Fibroblast of lung (primary cell): ENCODE results near the gene MBNL2.

Experiments used
- CTCF ChIP-seq, 2 donors: IDR thresholded peaks in 1 of 2; conservative IDR thresholded peaks in 1 of 2; 1 replicate in 1 of 2; 2 replicates in 1 of 2; pipeline ENCODE4 v1.5.1; 2011 to 2012; ENCODE audit warnings: low read length in 2 of 2, control low read depth in 1 of 2, inconsistent platforms in 1 of 2, low read depth in 1 of 2, mild to moderate bottlenecking in 1 of 2
- EZH2 ChIP-seq: IDR thresholded peaks from 2 replicates; pipeline ENCODE4 v1.5.1; 2012; ENCODE audit warnings: low read length, control low read depth, mild to moderate bottlenecking; ENCODE audit errors: missing control alignments

GRCh38 chr13:97179501-97179900 lies 42.6 kb upstream of the MBNL2 start:
- no peak for TF ChIP-seq EZH2
- no peak for TF ChIP-seq CTCF (conservative IDR thresholded peaks at IDR 0.05 in 1 of 2, IDR thresholded peaks at IDR 0.05 in 1 of 2; ENCODE audit: low read depth in 1 of 2, low read length in 2 of 2)
